HCT116 (cell line): Measurements from ENCODE around the gene SNAP47. TPM values are rescaled to one million over a fixed set of nuclear protein-coding genes. Genes with fewer than 3 reads are reported as not detected.

ENCODE experiments used
- ATAC-seq: fragments of 200-7000 bp; cut with Tn5 transposase; 2 replicates; pipeline ENCODE4 v1.9.1; 2020; ENCODE audit warnings: mild to moderate bottlenecking, moderate library complexity
- BruUV-seq: library from RNA; stranded (reverse); fragments of 400-500 nt; replicated peaks from 2 replicates; lab custom pipeline; 2021; lab: Mats Ljungman, UMichigan
- CTCF ChIA-PET: fragments of 300-600 bp; sonication (Branson Sonifier 250); formaldehyde crosslinking; loops from one replicate; lab custom pipeline; 2021; ENCODE audit warnings: antibody characterized with exemption; lab: Charles Lee
- POLR2A ChIA-PET: fragments of 300-600, 350-600 bp; sonication (Branson Sonifier 250); formaldehyde crosslinking; loops from one replicate; lab custom pipeline; 2021; ENCODE audit warnings: antibody characterized with exemption; lab: Charles Lee
- RAD21 ChIA-PET, 2 experiments: fragments of 300-600 bp; sonication (Branson Sonifier 250); formaldehyde crosslinking; loops; one replicate each; lab custom pipeline; 2023; ENCODE audit warnings: low total read pairs in 2 of 2; ENCODE audit not compliant: uncharacterized antibody in 2 of 2, unreplicated experiment in 2 of 2, low non-redundant PET in 1 of 2; lab: Charles Lee
- DNase-seq: peaks from one replicate; pipeline ENCODE4 v3.0.0-alpha.2; 2010; ENCODE audit warnings: low read depth, low spot score
- H2AFZ ChIP-seq: fragments of 200-600 bp; shearing (Covaris generic), sonication (generic); 2 replicates; pipeline ENCODE4 v1.6.1; 2017; ENCODE audit warnings: low read depth, mixed run types, mixed read lengths, antibody characterized with exemption, low read length; ENCODE audit not compliant: poor library complexity, severe bottlenecking
- H3K27ac ChIP-seq: 2 replicates; pipeline ENCODE4 v1.5.1; 2012; ENCODE audit warnings: low read depth, low read length
- H3K27me3 ChIP-seq: fragments of 200-600 bp; sonication (generic); 2 replicates; pipeline ENCODE4 v1.6.1; 2016; ENCODE audit warnings: mixed run types, low read length, mixed read lengths; ENCODE audit not compliant: insufficient read depth
- H3K36me3 ChIP-seq, 2 experiments: fragments of 200-500 bp in 1 of 2; fragments of 200-600 bp in 1 of 2; sonication (Bioruptor generic) in 1 of 2; sonication (generic) in 1 of 2; 2 replicates each; pipeline versions ENCODE4 v1.5.1 to v1.6.1; 2014 to 2016; ENCODE audit warnings: low read length in 2 of 2, inconsistent platforms in 1 of 2, mixed read lengths in 1 of 2, mixed run types in 1 of 2; ENCODE audit not compliant: insufficient read depth in 2 of 2, control insufficient read depth in 1 of 2
- H3K4me1 ChIP-seq, 2 experiments: fragments of 200-600 bp in 1 of 2; sonication (generic) in 1 of 2; 2 replicates each; pipeline versions ENCODE4 v1.5.1 to v1.6.1; 2012 to 2017; ENCODE audit warnings: low read length in 2 of 2, inconsistent platforms in 1 of 2, mild to moderate bottlenecking in 1 of 2, mixed read lengths in 1 of 2, mixed run types in 1 of 2, moderate library complexity in 1 of 2; ENCODE audit not compliant: insufficient read depth in 2 of 2, control insufficient read depth in 1 of 2
- H3K4me2 ChIP-seq: fragments of 200-600 bp; sonication (generic); 2 replicates; pipeline ENCODE4 v1.6.1; 2017; ENCODE audit warnings: mixed run types, low read length, mixed read lengths
- H3K4me3 ChIP-seq, 2 experiments: fragments of 200-600 bp in 1 of 2; sonication (generic) in 1 of 2; replicated peaks in 1 of 2; 2 replicates each; pipeline ENCODE4 v1.5.1; 2011 to 2016; ENCODE audit warnings: low read length in 2 of 2, control low read depth in 1 of 2, low read depth in 1 of 2, mild to moderate bottlenecking in 1 of 2, mixed read lengths in 1 of 2, mixed run types in 1 of 2
- H3K79me2 ChIP-seq: fragments of 200-600 bp; sonication (generic); 2 replicates; pipeline ENCODE4 v1.6.1; 2017; ENCODE audit warnings: mild to moderate bottlenecking, mixed run types, low read length, moderate library complexity, mixed read lengths; ENCODE audit not compliant: insufficient read depth
- H3K9ac ChIP-seq: fragments of 200-600 bp; sonication (generic); 2 replicates; pipeline ENCODE4 v1.6.1; 2016; ENCODE audit warnings: low read length, mixed read lengths
- H3K9me2 ChIP-seq: fragments of 200-600 bp; sonication (generic), shearing (Covaris generic); 2 replicates; pipeline ENCODE4 v1.6.1; 2017; ENCODE audit warnings: mixed run types, mild to moderate bottlenecking, moderate library complexity; ENCODE audit not compliant: insufficient read depth
- H3K9me3 ChIP-seq, 2 experiments: fragments of 200-500 bp in 1 of 2; fragments of 200-600 bp in 1 of 2; sonication (Bioruptor generic) in 1 of 2; sonication (generic) in 1 of 2; 2 replicates each; pipeline ENCODE4 v1.6.1; 2014 to 2017; ENCODE audit warnings: low read length in 2 of 2, mixed read lengths in 2 of 2, inconsistent platforms in 1 of 2, low read depth in 1 of 2, mild to moderate bottlenecking in 1 of 2, mixed run types in 1 of 2, moderate library complexity in 1 of 2; ENCODE audit not compliant: control insufficient read depth in 1 of 2, insufficient read depth in 1 of 2
- H4K20me1 ChIP-seq: fragments of 200-600 bp; sonication (generic), shearing (Covaris generic); 2 replicates; pipeline ENCODE4 v1.6.1; 2017; ENCODE audit warnings: mixed run types, mild to moderate bottlenecking, moderate library complexity; ENCODE audit not compliant: insufficient read depth
- CBX3 ChIP-seq: IDR thresholded peaks from 2 replicates; pipeline ENCODE4 v1.6.1; 2012; ENCODE audit warnings: low read depth
- CEBPB ChIP-seq: IDR thresholded peaks from 2 replicates; pipeline ENCODE4 v1.6.1; 2012; ENCODE audit warnings: low read depth
- EGR1 ChIP-seq: IDR thresholded peaks from 2 replicates; pipeline ENCODE4 v1.6.1; 2012; ENCODE audit warnings: low read depth
- ELF1 ChIP-seq: IDR thresholded peaks from 2 replicates; pipeline ENCODE4 v1.6.1; 2012; ENCODE audit warnings: low read depth, borderline replicate concordance
- EZH2 ChIP-seq: fragments of 200-600 bp; sonication (generic); IDR thresholded peaks from 2 replicates; pipeline ENCODE4 v1.6.1; 2017; ENCODE audit warnings: antibody characterized with exemption, mixed run types
- EZH2phosphoT487 ChIP-seq: fragments of 200-600 bp; IDR thresholded peaks from 2 replicates; pipeline ENCODE4 v1.6.1; 2018; ENCODE audit warnings: antibody characterized with exemption, borderline replicate concordance
- JUND ChIP-seq: IDR thresholded peaks from 2 replicates; pipeline ENCODE4 v1.6.1; 2012
- POLR2A ChIP-seq: IDR thresholded peaks from 2 replicates; pipeline ENCODE4 v1.7.0; 2011; ENCODE audit warnings: borderline replicate concordance; ENCODE audit not compliant: insufficient read depth, insufficient read length; ENCODE audit errors: extremely low read depth
- SIN3A ChIP-seq: IDR thresholded peaks from 2 replicates; pipeline ENCODE4 v1.6.1; 2012; ENCODE audit warnings: low read depth
- SP1 ChIP-seq: IDR thresholded peaks from 2 replicates; pipeline ENCODE4 v1.6.1; 2012; ENCODE audit warnings: low read depth
- SRF ChIP-seq: IDR thresholded peaks from 2 replicates; pipeline ENCODE4 v1.6.1; 2012; ENCODE audit warnings: low read depth
- ZFX ChIP-seq: fragments of 450-650 bp; IDR thresholded peaks from 2 replicates; pipeline ENCODE4 v1.6.1; 2017
- intact Hi-C: fragments of 100-400 bp; cut with micrococcal nuclease; formaldehyde crosslinking; loops from 2 replicates; pipeline ENCODE4 v1.10.0; 2022
- total RNA-seq: library from RNA; stranded (reverse); gene quantifications from one replicate; pipeline ENCODE4 v1.2.1, GENCODE V29; 2021; ENCODE audit not compliant: unreplicated experiment
- TF ChIP-seq, protein P1 (sequence below): IDR thresholded peaks from 2 replicates; pipeline ENCODE4 v1.6.1; 2011; ENCODE audit warnings: mild to moderate bottlenecking, low read length, moderate library complexity; ENCODE audit not compliant: insufficient replicate concordance; ENCODE audit errors: extremely low read depth
- TF ChIP-seq, protein P2 (sequence below), 3 experiments: fragments of 200-600 bp in 1 of 3; sonication (generic) in 1 of 3; IDR thresholded peaks in 2 of 3; conservative IDR thresholded peaks in 1 of 3; 2 replicates each; pipeline ENCODE4 v1.5.1; 2012 to 2017; ENCODE audit warnings: low read depth in 2 of 3, low read length in 2 of 3, antibody characterized with exemption in 1 of 3, borderline replicate concordance in 1 of 3, control low read depth in 1 of 3, mild to moderate bottlenecking in 1 of 3, mixed read lengths in 1 of 3, mixed run types in 1 of 3, moderate library complexity in 1 of 3; ENCODE audit not compliant: insufficient read depth in 1 of 3
- TF ChIP-seq, protein P3 (sequence below): IDR thresholded peaks from 2 replicates; pipeline ENCODE4 v1.6.1; 2012; ENCODE audit warnings: low read depth
- TF ChIP-seq, protein P4 (sequence below): IDR thresholded peaks from 2 replicates; pipeline ENCODE4 v1.6.1; 2012

The SNAP47 gene
- total RNA-seq, 1 experiment from 2014 or later, result 37.9 TPM

DNA sequence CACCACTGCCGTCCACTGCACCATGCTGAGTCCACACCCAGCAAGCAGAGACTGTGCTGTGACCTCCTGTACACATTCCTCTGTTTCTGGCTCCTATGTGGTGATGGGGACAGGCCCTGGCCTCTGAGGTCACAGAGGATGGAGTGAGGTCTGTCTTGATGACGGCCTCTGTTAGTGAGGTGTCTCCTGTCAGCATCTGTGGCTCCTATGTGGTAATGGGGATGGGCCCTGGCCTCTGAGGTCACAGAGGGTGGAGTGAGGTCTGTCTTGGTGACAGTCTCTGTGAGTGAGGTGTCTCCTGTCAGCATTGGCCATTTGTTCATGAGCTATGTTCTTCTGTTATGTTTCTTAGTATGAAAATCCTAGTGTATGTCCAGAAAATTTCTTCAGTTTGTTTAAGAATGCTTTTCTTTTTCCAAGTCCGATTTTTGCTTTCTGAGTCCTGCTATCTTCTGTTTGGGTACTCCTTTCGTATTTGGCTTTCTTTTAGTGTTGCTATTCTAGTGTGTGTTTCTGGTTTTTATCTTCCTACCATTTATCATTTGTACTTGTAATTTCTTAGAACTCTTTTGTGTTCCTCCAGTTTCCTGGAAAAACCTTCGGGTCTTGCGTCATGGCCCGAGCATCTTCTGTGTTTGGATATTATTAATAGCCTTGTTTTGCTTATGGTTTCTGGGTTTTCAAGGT lies 13.4 kb downstream of the SNAP47 start (continued):
- TF ChIP-seq, protein P1, sequence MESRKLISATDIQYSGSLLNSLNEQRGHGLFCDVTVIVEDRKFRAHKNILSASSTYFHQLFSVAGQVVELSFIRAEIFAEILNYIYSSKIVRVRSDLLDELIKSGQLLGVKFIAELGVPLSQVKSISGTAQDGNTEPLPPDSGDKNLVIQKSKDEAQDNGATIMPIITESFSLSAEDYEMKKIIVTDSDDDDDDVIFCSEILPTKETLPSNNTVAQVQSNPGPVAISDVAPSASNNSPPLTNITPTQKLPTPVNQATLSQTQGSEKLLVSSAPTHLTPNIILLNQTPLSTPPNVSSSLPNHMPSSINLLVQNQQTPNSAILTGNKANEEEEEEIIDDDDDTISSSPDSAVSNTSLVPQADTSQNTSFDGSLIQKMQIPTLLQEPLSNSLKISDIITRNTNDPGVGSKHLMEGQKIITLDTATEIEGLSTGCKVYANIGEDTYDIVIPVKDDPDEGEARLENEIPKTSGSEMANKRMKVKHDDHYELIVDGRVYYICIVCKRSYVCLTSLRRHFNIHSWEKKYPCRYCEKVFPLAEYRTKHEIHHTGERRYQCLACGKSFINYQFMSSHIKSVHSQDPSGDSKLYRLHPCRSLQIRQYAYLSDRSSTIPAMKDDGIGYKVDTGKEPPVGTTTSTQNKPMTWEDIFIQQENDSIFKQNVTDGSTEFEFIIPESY, result no peak
- no peak for TF ChIP-seq JUND
- TF ChIP-seq EZH2, result no peak
- TF ChIP-seq, protein P2, sequence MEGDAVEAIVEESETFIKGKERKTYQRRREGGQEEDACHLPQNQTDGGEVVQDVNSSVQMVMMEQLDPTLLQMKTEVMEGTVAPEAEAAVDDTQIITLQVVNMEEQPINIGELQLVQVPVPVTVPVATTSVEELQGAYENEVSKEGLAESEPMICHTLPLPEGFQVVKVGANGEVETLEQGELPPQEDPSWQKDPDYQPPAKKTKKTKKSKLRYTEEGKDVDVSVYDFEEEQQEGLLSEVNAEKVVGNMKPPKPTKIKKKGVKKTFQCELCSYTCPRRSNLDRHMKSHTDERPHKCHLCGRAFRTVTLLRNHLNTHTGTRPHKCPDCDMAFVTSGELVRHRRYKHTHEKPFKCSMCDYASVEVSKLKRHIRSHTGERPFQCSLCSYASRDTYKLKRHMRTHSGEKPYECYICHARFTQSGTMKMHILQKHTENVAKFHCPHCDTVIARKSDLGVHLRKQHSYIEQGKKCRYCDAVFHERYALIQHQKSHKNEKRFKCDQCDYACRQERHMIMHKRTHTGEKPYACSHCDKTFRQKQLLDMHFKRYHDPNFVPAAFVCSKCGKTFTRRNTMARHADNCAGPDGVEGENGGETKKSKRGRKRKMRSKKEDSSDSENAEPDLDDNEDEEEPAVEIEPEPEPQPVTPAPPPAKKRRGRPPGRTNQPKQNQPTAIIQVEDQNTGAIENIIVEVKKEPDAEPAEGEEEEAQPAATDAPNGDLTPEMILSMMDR (IDR thresholded peaks at IDR 0.05 in 2 of 3, conservative IDR thresholded peaks at IDR 0.05 in 1 of 3; ENCODE audit: borderline replicate concordance in 1 of 3, insufficient read depth in 1 of 3, low read depth in 2 of 3, low read length in 2 of 3), result no peak

DNA sequence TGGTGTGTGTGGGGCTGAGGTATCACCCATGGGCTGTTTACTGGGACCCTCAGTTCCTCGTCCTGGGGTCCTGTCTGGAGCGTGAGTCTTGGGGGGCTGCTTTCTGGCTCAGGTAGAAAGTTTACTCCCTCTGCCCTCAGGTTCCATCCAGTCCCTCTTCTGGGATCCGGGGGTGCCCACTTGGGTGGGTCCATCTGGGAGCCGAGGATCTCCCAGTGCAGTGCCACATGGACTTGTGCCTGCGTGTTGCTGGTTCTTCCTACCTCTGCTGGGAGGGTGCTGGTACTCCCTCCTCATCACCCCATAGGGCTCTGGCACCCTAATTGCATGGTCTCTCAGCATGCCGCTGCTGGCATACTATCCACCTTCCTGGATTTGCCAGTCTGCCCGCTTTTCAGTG lies 14.0 kb downstream of the SNAP47 start:
- RAD21 ChIA-PET, result no interaction called here
- Histone ChIP-seq H3K27ac (no peak overlapping the region), H2AFZ (no peak overlapping the region), H4K20me1 (no peaks in the 10 kb centered on the region), H3K4me1 (peaks cover 0 to 5% of the 10 kb centered on the region in 2 experiments; a peak in 2 of 4 replicates), H3K4me2 (no peak overlapping the region), H3K36me3 (peaks cover 4 to 18% of the 10 kb centered on the region in 2 experiments; a peak in 3 of 4 replicates), H3K4me3 (no peak overlapping the region), H3K79me2 (peaks cover 55% of the 10 kb centered on the region), H3K9me3 (no peaks in the 10 kb centered on the region), H3K9me2 (no peaks in the 10 kb centered on the region), H3K9ac (no peak overlapping the region), H3K27me3 (no peaks in the 10 kb centered on the region)
- CTCF ChIA-PET, result no interaction called here
- intact Hi-C loops, result no loop called here
- BruUV-seq, result no TSS peak
- DNase-seq (no peak), ATAC-seq (no peak)
- POLR2A ChIA-PET, result no interaction called here
- TF ChIP-seq CEBPB (no peak), SIN3A (no peak), ELF1 (no peak), SP1 (no peak), EGR1 (no peak), CBX3 (no peak), EZH2phosphoT487 (no peak), SRF (no peak), POLR2A (no peak), ZFX (no peak)
- TF ChIP-seq, protein P3, sequence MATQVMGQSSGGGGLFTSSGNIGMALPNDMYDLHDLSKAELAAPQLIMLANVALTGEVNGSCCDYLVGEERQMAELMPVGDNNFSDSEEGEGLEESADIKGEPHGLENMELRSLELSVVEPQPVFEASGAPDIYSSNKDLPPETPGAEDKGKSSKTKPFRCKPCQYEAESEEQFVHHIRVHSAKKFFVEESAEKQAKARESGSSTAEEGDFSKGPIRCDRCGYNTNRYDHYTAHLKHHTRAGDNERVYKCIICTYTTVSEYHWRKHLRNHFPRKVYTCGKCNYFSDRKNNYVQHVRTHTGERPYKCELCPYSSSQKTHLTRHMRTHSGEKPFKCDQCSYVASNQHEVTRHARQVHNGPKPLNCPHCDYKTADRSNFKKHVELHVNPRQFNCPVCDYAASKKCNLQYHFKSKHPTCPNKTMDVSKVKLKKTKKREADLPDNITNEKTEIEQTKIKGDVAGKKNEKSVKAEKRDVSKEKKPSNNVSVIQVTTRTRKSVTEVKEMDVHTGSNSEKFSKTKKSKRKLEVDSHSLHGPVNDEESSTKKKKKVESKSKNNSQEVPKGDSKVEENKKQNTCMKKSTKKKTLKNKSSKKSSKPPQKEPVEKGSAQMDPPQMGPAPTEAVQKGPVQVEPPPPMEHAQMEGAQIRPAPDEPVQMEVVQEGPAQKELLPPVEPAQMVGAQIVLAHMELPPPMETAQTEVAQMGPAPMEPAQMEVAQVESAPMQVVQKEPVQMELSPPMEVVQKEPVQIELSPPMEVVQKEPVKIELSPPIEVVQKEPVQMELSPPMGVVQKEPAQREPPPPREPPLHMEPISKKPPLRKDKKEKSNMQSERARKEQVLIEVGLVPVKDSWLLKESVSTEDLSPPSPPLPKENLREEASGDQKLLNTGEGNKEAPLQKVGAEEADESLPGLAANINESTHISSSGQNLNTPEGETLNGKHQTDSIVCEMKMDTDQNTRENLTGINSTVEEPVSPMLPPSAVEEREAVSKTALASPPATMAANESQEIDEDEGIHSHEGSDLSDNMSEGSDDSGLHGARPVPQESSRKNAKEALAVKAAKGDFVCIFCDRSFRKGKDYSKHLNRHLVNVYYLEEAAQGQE, result no peak
- TF ChIP-seq, protein P1, result no peak
- TF ChIP-seq, protein P4, sequence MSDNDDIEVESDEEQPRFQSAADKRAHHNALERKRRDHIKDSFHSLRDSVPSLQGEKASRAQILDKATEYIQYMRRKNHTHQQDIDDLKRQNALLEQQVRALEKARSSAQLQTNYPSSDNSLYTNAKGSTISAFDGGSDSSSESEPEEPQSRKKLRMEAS, result no peak
